GM18867 (cell line): ENCODE results near the gene SEPTIN5.
A peak's percentile ranks its signal among the peaks of the same experiment; 100 is the strongest.

Experiments
- ATAC-seq: cut with Tn5 transposase; IDR thresholded peaks from one replicate; pipeline ENCODE4 v1.9.1; 2021; ENCODE audit warnings: mild to moderate bottlenecking, moderate library complexity; ENCODE audit not compliant: unreplicated experiment

The SEPTIN5 gene

DNA sequence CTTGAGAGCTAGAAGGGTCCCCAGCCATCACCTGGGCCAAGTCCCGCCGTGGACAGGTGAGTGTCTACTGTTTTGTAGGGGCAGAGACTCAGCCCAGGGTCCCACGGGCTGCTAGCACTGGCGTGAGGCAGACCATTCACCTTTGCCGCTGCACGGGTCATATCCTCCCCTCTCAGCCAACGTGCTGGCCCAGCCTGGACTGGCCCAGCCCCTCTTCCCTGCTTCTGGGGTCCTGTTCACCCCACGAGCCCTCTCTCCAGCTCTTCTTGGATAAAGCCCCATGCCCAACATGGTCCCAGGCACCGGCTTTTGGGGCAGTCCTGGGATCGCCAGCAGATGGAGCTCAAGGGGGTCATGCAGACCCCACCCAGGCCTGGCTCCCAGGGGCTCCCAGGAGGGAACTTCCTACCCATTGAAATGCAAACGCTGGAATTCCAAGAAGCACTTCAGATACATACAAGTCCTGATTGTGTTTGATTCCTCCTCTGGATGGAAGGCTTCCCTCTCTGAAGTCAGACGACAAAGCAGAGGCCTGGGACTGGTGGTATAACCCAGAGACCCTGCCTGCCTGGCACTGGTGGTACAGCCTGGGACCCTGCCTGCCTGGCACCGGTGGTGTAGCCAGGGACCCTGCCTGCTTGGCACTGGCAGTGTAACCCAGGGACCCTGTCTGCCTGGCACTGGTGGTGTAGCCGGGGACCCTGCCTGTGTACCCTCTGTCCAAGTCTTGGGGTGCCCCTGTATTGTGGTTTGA, 8.9 kb upstream of the SEPTIN5 start:
- ATAC-seq, result no peak

DNA sequence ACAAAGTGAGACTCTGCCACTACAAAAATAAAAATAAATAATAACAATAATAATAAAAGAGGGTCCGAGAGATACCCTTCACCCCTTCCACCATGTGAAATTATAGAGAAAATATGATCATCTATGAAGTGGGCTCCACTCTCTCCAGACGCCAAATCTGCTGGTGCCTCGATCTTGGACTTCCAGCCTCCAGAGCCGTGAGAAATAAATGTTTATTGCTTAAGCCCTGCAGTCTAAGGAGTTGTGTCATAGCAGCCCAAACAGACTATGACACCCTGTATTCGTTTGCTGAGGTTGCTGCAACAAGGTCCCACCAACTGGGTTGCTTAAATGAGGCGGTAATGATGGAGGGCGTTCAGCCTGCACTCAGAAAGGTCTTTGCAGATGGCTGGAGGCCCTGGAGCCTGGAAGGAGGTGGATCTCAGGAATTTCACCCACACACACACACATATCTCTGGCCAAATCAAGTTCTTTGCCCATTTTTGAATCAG, 7.6 kb upstream of the SEPTIN5 start:
- ATAC-seq, result no peak

DNA sequence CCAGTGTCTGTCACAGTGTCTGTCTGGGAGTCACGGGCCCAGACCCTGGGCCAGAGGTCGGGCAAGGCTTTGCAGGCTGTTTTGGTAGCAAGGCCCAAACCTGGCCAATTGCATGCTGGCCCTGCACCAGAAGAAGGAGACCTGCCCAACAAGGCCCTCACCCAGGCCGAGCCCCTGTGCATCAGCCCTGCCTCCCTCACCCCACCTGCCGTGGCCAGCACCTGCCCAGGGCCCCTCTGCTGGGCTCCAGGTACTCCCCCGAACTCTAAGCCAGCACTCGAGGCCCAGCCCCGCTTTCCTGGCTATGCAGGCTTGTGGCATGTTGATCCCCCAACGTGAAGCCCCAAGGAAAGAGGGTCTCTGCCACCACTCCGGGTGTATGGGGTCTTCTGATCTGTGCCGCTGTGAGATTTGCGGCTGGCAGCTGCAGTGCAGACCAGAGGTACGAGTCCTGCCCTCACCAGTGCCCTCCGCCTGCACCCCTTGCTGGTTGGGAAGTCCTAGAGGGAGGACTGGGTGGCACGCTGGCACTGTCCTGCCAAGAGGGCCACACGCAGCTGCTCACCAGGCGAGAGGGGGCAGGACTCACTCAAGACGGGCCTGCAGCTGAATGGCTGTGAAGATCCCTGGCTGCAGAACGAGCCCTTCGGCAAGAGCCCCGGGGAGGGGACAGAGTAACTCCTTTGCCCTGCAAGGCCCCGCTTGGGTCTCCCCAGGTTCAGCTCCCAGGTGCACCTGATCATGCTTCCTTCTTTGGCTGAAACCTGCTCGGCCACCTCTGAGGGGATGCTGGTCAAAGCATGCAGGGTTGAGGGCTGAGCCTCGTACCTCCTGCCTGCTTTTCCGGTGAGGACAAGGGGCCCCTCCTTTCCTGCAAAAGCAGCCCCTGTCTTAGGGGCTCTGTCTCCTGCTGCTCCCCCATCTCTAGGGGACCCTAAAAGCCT, 6.7 kb upstream of the SEPTIN5 start:
- ATAC-seq, result no peak

DNA sequence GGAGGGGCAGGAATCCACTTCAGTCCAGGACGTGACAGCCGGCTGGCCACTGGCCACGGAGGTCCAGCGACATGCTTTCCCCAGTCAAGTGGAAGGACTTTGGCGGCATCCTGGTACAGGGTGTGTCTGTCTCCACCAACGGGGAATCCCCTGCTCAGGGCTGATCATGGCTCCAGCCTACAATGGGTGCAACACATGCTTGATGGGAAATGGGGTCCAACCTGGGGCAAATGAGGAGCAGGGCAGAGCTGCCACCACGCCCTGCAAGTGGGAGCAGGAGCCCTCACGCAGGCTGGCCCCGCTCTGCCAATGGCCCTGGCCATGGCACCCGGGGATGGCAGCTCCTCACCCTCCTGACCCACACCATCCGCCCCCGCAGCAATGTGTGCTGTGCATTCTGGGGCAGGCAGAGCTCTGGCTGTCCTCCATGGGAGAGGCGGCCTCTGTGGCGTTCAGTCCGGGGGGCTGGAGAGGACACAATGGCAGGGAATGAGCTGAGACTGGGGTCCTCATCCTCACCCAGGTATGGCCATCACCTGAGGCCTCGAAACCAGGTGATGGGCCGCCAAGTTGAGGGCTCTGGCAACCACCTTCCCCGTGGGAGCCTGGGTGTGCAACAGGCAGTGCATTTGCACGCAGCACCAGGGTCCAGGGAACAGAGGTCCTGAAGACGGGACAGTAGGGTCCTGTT, 5.8 kb upstream of the SEPTIN5 start:
- ATAC-seq, result no peak

DNA sequence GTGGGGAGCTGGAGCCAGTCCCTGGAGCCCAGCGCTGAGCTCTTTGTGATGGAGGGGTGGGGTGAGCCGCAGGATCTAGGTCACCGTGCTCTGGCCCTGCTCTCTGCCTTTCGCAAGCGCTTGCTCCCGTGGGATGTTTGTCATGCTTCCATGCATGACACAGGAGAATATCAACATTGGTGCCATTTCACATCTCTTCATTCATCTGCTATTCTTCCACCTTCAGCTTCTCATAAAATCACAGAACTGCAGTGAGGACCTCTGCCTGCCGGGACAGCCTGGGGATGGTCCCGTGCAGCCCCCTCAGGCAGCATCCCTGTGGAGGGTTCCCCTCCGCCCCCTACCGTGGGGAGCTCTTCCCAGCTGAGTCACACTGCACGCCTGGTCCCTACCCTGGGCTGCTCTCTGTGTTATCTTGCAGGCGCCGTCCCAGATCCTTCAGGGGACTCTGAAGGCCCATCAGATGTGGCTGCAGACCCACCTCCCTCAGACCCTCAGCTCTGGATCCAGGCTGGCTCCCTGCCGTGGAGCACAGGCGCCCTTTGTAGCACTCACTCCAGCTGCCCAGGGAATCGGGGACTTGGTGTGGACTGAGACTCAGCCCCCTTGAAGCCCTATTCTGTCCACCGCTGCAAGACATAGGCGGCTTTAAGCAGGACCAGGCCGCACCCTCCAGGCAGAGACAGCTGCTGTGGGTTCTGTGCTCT, 5.1 kb upstream of the SEPTIN5 start:
- no peak for ATAC-seq

DNA sequence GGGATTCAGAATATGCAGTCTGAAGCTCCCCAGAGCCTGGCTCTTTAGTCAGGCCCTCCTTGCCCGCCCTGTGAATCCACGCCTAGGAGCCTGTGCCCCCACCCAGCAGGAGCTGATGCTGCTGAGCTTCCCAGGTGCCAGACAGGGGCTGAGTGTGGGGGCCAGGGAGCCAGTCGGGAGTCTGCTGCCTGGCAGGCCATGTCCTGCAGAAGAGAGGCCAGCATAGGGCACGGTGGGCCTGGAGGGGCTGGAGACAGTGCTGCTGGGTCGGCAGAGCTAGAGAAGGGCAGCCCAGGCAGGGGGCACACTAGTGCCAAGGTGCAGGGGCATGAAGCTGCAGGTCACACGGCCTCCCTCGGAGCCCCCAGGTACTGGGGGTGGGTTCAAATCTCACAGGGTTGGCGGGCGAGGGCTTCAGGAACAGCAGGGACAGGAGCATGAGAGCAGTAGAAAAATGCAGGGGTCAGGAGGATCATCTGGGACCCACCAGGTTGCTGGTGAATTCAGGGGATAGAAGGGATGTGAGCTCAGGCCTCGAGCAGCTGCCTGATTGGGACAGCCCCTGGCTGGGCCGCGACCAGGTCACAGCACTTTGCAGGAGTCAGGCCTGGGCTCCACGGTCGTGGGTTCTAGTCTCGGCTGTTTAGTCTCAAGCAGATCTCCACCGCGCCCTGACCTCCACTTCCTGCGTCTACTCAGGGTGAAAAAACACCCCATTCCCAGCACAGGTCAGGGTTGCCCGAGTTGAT, 4.1 kb upstream of the SEPTIN5 start:
- no peak for ATAC-seq

DNA sequence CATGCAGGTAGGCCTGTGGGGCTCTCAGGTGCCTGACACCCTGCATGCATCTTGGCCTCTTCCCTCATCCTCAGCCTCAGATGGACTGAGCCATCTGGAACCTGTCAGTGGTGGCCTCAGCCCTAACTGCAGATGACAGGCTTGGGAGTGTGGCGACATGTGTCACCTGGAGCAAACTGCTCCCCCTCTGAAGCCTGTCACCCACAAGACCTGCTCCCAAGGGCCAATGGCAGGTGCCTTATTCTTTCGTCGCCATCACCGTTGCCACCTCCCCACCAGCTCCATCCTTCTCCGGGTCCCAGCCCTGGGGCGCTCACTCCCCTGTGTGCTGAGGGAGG, 3.6 kb upstream of the SEPTIN5 start:
- no peak for ATAC-seq

DNA sequence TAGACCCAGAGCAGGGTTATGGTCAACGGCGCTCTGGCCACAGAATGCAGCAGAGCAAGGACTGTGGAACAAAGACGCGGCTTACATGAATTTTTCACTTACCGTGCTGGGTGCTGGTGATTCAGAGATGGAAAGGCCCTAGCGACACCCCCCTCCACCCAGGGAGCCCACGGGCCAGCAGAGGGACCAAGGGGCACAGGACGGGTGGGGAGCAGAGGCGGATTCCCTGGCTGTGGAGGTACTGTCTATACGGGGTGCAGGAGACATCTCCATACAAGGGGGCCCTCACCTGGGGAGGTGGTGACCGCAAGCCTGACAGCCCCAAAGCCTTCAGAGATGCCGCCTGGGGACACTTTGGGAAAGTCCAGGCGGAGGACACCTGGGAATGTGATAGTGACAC, 1.1 kb upstream of the SEPTIN5 start:
- no peak for ATAC-seq

DNA sequence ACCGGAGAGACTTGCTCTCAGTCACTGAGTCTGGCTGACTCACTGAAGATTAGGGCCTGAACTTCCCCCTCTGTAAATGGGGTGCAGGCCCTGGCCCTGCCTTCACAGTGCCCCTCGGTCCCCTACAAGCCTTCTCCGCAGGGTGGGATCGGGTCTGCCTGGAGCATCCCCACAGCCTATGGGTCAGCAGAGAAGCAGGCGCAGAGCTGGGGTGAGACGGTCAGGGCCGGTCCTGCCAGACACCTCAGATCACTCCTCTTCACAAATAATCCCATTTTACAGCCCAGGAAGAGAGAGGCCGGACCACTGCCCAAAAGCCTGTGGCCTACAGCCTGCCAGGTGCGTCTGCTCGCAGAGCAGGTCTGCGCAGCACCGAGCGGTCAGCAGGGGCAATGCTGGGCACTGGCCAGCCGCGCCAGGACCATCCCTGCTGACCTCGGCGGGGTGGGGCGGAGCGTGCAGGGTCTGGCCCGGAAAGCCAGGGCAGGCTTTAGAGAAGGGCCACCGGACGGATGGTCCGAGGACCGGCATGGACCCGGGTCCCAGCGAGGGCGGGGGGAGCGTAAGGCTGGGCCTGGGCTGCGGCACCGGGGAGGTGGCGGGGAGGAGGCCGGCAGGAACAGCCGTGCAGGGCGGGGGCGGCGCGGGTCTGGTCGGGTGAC, 522 bp upstream of the SEPTIN5 start:
- no peak for ATAC-seq

DNA sequence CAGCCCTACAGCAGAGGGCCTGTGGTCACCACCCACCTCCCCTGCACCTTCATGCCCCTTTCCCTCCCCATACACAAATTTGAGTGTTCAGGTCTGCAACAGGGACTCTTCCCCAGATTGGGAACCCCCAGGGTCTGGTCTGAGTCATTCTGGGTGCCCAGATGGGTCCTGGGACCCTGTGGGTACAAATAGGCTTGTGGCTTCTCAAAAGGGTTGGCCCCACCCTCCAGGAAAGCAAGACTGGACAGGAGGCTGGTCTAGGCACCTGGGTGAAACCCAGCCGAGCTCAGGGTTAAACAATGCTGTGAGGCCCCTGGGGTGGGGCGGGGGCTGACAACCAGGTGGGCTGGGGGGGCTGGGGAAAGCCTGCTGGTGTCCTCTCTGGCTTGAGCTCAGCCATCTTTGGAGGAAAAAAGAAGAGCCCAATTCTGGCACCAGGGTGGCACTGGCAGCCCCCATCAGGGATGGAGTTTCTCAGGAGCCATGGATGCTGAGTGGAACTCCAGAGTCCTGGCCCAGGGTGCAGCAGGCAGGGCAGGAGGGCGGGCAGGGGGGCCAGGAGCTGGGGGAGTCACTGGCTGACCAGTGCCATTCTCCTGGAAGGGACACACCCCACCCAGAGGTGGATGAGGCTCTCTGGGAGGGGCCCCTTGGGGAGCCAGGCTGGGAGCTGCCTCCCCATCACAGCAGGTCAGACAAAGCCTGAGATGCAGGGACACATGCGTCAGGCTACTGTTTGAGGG, 1.1 kb downstream of the SEPTIN5 start:
- no peak for ATAC-seq

DNA sequence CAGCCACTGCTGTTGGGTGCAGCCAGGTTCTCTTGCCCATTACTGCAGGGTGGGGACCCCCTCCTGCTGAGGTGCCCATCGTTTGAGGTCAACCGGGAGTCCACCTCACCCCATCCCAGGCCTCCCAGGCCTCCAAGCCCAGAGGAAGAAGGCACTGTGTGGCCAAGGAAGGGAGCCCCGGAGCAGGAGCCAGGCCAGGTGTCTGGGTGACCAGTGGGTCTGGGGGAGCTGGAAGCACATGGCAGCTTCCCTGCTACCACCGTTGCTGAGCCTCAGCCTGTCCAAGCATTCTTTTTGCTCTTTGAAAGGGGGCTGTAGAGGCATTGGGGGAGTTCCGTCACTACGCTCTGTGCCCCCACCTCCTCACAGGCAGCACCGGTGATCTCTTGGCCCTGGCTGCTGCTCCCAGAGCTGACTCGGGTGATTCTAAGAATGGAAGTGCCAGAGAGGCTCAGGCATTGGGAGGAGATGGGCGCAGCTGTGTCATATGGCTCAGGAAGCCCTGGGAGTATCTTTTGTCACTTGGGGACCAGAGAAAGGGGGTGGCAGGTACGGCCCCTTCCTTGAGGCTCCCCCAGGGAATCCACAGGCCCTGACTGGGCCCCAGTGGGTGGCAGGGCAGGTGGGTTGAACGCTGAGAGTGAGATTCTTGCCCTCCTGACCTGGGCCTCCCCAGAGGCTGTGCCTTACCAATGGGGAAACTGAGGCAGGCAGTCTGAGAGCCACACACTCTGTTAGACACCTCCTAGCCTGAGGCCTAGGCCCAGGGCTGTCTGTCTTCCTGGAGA, 1.9 kb downstream of the SEPTIN5 start:
- ATAC-seq, result no peak

DNA sequence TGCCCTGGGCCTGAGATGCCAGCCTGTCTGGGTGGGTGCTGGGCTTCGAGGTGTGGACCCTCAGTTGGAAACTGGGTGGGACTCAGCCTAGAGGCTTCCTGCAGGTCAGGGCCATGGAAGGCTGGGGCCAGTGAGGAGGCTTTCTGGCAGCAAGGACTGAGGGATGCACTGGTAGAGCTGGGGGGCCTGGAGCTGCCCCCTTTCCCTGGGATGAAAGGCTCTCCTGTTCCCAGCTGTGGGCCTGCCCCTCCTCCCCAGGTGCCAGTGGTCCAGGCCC, 2.5 kb downstream of the SEPTIN5 start:
- ATAC-seq, result no peak

DNA sequence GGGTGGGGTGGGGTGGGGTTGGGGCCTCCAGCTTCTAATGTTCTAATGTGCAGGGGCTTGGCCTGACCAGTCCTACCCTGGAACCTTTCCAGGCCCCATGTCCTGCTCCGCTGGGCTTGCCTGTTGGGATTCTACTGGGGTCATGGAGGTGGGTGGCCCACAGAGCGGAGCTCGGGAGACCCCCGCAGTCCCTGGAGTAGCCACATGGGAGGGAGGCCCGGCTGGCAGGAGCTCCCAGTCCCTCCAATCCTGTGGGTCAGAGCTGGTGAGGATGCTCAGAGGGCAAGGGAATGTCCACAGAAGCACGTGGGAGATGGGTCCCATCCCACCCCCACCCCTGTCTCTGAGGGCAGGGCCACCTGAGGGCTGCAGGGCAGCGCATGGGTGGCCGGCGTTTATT, 2.9 kb downstream of the SEPTIN5 start:
- no peak for ATAC-seq

DNA sequence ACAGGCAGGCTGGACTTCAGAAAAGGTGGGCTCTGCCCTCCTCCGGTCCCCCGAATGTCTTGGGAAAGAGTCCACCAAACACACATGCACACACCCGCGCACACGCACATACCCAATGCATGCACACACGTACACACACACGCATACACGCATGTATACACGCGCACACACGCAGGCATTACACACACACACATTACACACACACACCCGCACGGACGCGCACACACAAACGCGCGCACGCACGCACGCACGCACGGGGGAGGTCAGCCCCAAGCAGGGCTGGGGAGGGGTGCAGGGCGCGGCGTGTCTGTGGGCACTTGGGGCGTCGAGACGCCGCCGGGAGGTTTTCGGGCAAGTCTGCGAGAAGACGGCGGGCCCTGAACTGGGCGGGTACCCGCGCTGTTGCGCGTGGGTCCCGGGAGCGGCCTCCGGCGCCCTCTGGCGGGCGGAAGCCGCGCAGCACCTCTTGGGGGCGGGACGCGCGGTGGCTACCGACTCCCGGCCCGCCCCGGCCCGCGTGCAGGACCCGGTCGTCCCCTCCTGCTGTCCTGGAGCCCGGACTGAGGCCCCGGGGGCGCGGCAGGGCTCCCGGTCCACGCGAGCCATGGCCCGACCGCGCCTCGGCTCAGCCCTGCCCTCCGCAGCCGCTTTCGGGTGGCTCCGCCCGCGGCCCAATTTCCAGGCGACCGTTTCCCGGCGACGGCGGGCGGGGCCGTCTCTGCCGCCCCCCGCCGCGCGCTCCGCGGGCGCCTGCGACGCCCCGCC, 3.6 kb downstream of the SEPTIN5 start:
- peak; percentile 58 for ATAC-seq

DNA sequence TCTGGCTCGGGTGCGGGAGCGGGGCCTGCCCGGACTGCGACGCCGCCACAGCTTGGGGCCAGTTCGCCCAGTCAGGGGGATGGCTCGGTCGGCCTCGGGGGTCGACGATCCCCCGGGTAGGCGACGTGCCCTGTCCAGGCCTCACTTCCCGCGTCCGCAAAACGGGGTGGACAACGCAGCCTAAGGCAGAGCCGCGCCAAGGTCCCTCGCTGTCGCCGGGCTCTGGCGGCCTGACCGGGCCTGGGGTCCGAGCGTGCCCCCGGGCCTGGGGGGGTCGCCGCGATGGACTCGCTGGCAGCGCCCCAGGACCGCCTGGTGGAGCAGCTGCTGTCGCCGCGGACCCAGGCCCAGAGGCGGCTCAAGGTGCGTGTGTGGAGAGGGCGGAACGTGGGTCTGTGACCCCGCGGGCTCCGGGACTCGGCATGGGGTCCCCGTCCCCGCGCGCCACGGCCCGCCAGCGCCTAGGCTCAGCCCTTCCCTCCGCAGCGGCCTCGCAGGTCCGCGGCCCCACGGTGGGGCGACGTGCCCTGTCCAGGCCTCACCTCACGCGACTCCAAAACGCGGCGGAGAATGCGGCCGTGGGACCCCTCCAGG, 4.2 kb downstream of the SEPTIN5 start:
- ATAC-seq, result no peak

DNA sequence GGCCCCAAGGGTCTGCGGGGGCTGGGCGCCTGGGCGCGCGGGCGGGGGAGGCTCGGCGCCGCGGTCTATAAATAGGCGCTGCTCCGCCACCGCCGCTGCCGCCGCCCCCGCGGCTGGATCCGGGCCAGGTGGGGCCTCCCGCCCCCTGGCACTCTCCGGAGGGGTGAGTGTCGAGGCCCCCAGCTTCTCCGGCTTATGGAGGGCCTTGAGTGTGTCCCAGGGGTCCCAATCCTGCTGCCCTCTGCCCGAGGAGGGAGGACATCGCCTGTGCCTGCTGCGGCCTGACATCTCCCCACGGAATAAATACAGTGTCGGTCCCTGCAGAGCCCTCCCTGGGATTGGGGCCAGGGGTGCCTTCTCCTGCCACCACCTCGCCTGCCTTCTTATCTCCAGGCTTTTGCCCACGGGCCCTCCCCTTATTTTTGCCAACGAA, 4.8 kb downstream of the SEPTIN5 start:
- no peak for ATAC-seq

DNA sequence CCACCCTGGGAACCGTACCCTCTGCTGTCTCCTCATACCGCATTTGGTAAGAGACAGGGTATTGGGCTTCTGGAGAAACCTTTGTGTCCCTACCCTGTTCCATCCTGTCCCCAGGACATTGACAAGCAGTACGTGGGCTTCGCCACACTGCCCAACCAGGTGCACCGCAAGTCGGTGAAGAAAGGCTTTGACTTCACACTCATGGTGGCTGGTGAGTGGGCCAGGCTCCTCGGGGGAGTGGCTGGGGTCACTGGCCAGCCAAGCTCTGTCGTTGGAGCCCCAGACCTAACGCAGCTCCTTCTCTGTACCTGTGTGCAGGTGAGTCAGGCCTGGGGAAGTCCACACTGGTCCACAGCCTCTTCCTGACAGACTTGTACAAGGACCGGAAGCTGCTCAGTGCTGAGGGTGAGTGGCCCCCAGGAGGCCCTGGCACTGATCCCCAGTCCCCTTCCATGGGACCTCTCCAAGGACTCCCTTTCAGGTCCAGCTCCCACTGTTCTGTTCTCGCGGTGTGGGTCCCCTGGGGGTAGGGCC, 5.3 kb downstream of the SEPTIN5 start:
- ATAC-seq, result no peak
